K562 (cell line): ENCODE measurements around the gene BCL2L15. TPM values are rescaled to one million over a fixed set of nuclear protein-coding genes. Genes with fewer than 3 reads are reported as not detected.

Source experiments
- CHD7 ChIP-seq: fragments of 200-600 bp; sonication (generic); IDR thresholded peaks from one replicate; pipeline ENCODE4 v1.6.1; 2012; ENCODE audit warnings: mild to moderate bottlenecking, low read depth, low read length, inconsistent platforms
- polyA plus RNA-seq, 8 experiments: library from polyadenylated mRNA; depleted of rRNA in 4 of 8; stranded (reverse) in 5 of 8; unstranded in 3 of 8; fragments of >200 nt; fragmentation: Nextera tagmentation in 2 of 8; fragmentation: Illumina TruSeq in 1 of 8; extraction: Ambion mirVana in 2 of 8; extraction: Trizol in 1 of 8; gene quantifications; 2 replicates each; pipeline versions ENCODE4 v1.2.1 to v1.2.3, GENCODE V29; 2011 to 2014; ENCODE audit warnings: inconsistent platforms in 1 of 8, missing spikeins in 1 of 8
- total RNA-seq, 7 experiments: library from RNA; depleted of rRNA in 6 of 7; stranded (reverse); fragments of >200 nt in 6 of 7; fragmentation: Illumina TruSeq in 2 of 7; extraction: Trizol in 2 of 7; gene quantifications; 2 replicates each; pipeline versions ENCODE4 v1.2.1 to v1.2.3, GENCODE V29; 2011 to 2021; ENCODE audit warnings: low replicate concordance in 1 of 7

BCL2L15 gene
- total and polyA plus RNA-seq, 9 of the 15 experiments (the other 6 are each of a cell fraction or from before 2014, with no cell fraction given), result 0.06 to 0.42 (median 0.28) TPM; not detected in 1

- TF ChIP-seq CHD7, result no peak
These were observed 16.3 kb upstream of the BCL2L15 start (continued) for GRCh38 chr1:113903501-113904292.
